ENCODE measurements around the gene SS18L1.
A peak's percentile ranks its signal among the peaks of the same experiment; 100 is the strongest.

Gene SS18L1

DNA sequence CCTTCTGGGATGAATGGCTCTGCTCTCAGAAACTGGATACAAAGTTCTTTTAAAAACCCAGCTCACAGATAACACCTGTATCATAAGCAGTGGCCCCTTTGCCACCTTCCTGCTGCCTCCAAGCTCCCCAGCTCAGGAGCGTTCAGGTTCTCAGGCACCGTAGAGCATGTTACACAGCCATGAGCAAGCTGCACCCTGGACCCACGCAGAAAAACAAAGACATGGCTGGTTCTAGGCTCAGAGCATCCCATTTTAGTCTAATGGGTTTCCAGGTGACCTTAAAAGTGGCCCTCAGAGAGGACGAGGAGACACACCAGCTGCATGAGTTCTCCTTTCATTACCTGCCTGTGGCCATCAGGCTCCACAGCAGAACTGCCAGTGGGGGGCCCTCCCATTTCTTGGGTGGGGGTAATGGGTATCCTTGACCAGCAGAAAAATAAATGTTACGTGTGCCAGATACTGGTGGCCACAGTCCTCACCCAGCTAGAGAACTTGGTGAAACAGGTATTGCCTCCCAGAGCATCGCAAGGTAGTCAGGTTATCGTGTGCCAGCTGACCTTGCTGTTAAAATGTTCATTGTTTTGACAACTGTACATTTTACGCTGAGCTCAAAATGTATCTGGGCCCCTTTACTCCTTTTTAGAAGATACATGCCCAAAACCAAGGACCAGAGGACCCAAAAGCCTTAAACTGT lies 7.8 kb upstream of the SS18L1 start:
- no peak for DNase-seq (ENCODE audit: low spot score in 2 of 2)
- H3K4me1 Mint-ChIP-seq, result peaks cover 41% of the 10 kb centered on the region
- H3K27ac Mint-ChIP-seq (ENCODE audit: low read depth), result peak overlapping the region; percentile 38
- peaks cover 76% of the 10 kb centered on the region for H3K36me3 Mint-ChIP-seq (ENCODE audit: insufficient read depth)
- no peak for ATAC-seq (replicated peaks; ENCODE audit: extremely low read depth, poor library complexity, severe bottlenecking)
- H3K9me3 Mint-ChIP-seq, result no peaks in the 10 kb centered on the region
- no peaks in the 10 kb centered on the region for H3K27me3 Mint-ChIP-seq
- no peak overlapping the region for H3K4me3 Mint-ChIP-seq

DNA sequence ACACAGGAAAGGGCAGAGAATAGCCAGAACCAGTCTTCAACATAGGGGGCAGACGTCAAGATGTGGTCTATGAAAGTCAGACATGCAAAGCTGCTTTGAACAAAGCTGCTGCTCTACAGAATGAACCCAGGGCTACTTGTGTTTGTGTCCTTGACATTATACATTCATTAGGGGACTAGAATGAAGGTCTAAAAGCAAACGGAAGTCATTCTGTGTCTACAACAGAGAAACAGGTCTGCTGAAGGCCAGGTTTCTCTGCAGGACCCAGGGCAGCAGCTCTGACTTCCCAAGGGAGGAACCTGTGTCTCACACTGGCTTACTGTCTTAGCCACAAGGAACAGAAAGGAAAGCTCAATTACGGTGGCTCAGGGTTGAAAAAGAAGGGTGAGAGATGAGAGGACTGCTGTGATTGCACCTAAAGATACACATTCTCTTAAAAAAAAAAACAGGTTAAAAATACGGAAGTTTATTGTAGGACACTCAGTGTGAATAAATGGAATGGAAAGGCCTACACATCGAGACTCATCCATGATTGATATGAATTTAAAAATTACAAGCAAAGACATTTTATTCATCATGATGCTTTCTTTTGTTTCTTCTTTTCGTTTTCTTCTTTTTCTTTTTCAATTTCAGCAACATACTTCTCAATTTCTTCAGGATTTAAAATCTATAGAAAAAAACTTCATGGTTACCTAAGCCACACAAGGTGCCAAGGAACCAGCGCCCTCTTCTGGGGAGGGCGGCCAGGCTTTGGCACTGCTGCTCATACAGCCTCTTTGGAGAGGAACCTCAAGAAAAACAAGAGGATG lies 7.1 kb upstream of the SS18L1 start:
- Mint-ChIP-seq H3K9me3 (no peaks in the 10 kb centered on the region), H3K27me3 (no peaks in the 10 kb centered on the region), H3K4me3 (no peak overlapping the region), H3K36me3 (ENCODE audit: insufficient read depth) (peaks cover 76% of the 10 kb centered on the region), H3K4me1 (peaks cover 42% of the 10 kb centered on the region), H3K27ac (ENCODE audit: low read depth) (peak overlapping the region; percentile 33)
- peak; percentile 37 for ATAC-seq (replicated peaks; ENCODE audit: extremely low read depth, poor library complexity, severe bottlenecking)
- DNase-seq (ENCODE audit: low spot score in 2 of 2), result peak; percentile 57 to 63

DNA sequence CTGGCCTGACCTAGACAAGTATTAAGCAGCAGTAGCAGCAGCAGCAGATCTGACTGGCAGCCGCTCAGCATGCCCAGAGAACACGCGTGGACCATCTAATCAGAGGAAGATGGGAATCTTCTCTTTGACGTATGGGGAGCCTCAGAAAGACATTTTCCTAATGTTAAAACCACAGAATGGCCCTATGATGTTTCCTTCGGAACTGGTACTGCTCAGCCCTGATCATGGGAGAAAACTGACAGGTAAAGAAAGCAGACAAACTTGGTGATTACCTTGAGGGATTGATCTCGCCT lies 6.5 kb upstream of the SS18L1 start:
- H3K27me3 Mint-ChIP-seq, result no peaks in the 10 kb centered on the region
- DNase-seq (ENCODE audit: low spot score in 2 of 2), result no peak
- peaks cover 44% of the 10 kb centered on the region for H3K4me1 Mint-ChIP-seq
- H3K27ac Mint-ChIP-seq (ENCODE audit: low read depth), result peak overlapping the region; percentile 33
- H3K4me3 Mint-ChIP-seq, result no peak overlapping the region
- no peak for ATAC-seq (replicated peaks; ENCODE audit: extremely low read depth, poor library complexity, severe bottlenecking)
- H3K36me3 Mint-ChIP-seq (ENCODE audit: insufficient read depth), result peaks cover 78% of the 10 kb centered on the region
- H3K9me3 Mint-ChIP-seq, result no peaks in the 10 kb centered on the region

DNA sequence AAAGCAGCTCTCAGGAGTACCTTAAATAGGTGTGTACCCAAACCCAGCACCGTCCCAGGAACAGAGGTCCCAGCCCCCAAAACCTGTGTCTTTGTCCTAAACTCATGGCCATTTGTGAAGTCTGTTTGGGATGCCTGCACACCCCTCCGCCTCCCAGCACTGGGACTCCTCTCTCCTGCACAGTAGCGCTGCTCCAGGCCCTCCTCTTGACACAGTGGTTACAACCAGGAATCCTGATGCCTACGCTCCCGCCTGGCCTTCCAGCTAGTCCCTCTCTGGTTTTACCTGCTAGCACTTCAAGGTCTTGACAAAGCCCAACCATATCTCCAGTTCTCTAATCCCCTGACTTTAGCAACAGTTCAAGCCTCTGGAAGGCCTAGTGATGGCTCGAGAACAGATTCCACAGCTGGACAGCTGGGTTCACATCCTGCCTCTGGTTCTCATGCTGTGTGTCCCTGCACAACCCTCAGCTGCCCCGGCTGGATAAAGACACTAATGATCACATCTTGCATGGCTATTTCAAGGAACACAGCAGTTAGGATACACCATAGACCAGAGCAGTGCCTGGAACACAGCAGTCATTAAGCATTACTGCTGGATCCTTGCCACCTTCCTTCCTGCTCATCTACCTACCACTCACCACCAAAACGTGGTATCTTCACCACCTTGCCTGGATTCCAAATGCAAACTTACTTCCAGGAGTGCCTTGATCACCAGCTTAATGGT lies 5.9 kb upstream of the SS18L1 start:
- peaks cover 77% of the 10 kb centered on the region for H3K36me3 Mint-ChIP-seq (ENCODE audit: insufficient read depth)
- H3K9me3 Mint-ChIP-seq, result no peaks in the 10 kb centered on the region
- ATAC-seq (replicated peaks; ENCODE audit: extremely low read depth, poor library complexity, severe bottlenecking), result no peak
- DNase-seq (ENCODE audit: low spot score in 2 of 2), result no peak
- H3K4me3 Mint-ChIP-seq, result peak overlapping the region; percentile 24
- H3K4me1 Mint-ChIP-seq, result peaks cover 42% of the 10 kb centered on the region
- no peaks in the 10 kb centered on the region for H3K27me3 Mint-ChIP-seq
- peak overlapping the region; percentile 67 for H3K27ac Mint-ChIP-seq (ENCODE audit: low read depth)

DNA sequence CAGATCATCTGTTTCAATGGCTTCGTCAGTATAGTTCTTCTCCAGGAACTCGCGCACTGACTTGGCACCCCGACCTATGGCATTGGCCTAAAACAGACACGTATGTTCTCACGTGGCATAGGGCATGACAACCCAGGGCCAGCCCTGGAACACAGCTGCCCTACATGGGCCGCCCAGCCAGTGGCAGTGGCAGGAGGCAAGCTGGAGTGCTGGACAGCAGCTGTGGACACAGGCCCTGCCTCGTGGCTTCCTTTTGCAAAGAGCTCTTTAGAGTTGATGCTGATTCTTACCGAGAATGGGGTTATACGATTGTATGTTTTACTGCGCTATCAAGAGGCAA lies 5.4 kb upstream of the SS18L1 start:
- H3K27me3 Mint-ChIP-seq, result no peaks in the 10 kb centered on the region
- H3K27ac Mint-ChIP-seq (ENCODE audit: low read depth), result peak overlapping the region; percentile 67
- no peak for ATAC-seq (replicated peaks; ENCODE audit: extremely low read depth, poor library complexity, severe bottlenecking)
- DNase-seq (ENCODE audit: low spot score in 2 of 2), result no peak
- peaks cover 77% of the 10 kb centered on the region for H3K36me3 Mint-ChIP-seq (ENCODE audit: insufficient read depth)
- peaks cover 42% of the 10 kb centered on the region for H3K4me1 Mint-ChIP-seq
- H3K9me3 Mint-ChIP-seq, result no peaks in the 10 kb centered on the region
- H3K4me3 Mint-ChIP-seq, result peak overlapping the region; percentile 24

DNA sequence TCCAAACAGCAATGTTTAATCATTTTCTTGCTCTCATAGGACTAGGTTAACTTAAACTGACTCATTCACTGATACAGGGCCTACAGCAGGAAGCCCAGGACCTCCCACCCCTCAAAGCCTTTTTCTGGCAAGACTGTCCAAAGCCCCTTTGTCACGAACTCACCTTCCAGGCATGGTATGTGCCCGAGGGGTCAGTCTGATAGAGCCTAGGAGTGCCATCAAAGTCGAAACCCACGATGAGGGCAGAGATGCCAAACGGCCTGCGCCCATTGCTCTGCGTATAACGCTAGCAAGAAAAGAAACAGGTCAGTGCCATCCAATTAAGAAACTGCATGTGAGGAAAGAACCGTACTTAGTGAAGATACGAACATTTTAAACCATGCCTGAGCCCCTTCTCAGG lies 4.7 kb upstream of the SS18L1 start:
- H3K27me3 Mint-ChIP-seq, result no peaks in the 10 kb centered on the region
- no peak overlapping the region for H3K4me3 Mint-ChIP-seq
- H3K27ac Mint-ChIP-seq (ENCODE audit: low read depth), result peak overlapping the region; percentile 67
- peaks cover 72% of the 10 kb centered on the region for H3K36me3 Mint-ChIP-seq (ENCODE audit: insufficient read depth)
- ATAC-seq (replicated peaks; ENCODE audit: extremely low read depth, poor library complexity, severe bottlenecking) (no peak), DNase-seq (ENCODE audit: low spot score in 2 of 2) (no peak)
- H3K4me1 Mint-ChIP-seq, result peaks cover 42% of the 10 kb centered on the region
- H3K9me3 Mint-ChIP-seq, result no peaks in the 10 kb centered on the region

DNA sequence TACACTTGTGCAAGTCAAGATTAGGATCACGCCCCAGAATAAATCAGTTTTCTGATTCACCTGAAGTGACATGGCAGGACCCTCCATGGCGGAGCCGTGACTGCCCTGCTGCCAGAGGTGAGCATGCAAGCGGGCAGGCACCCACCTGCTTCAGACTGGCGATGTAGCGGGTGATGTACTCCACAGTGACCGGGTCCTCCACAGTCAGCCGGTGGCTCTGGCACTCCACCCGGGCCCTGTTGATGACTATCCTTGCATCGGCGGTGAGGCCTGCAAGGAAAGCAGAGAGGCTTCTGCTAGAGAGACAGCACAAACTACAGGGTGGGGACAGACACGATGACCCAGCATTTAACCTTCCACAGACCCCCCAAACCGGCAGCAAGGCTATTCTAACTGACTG lies 3.9 kb upstream of the SS18L1 start:
- Mint-ChIP-seq H3K27ac (ENCODE audit: low read depth) (peak overlapping the region; percentile 91), H3K27me3 (no peaks in the 10 kb centered on the region), H3K4me1 (peaks cover 45% of the 10 kb centered on the region), H3K4me3 (no peak overlapping the region), H3K9me3 (no peaks in the 10 kb centered on the region), H3K36me3 (ENCODE audit: insufficient read depth) (peaks cover 71% of the 10 kb centered on the region)
- no peak for DNase-seq (ENCODE audit: low spot score in 2 of 2)
- no peak for ATAC-seq (replicated peaks; ENCODE audit: extremely low read depth, poor library complexity, severe bottlenecking)

DNA sequence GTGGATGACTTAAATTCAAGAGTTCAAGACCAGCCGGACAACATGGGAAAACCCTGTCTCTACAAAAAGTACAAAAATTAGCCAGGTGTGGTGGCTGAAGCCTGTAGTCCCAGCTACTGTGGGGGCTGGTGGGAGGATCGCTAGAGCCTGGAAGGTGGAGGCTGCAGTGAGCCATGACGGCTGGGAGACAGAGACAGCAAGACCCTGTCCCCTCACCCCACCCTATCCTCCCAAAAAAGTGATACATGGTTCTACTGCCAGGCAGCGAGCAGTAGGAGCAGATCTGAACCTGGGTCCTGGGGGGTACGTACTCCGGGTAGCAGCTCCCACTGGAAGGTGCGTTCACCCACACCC lies 2.5 kb upstream of the SS18L1 start:
- ATAC-seq (replicated peaks; ENCODE audit: extremely low read depth, poor library complexity, severe bottlenecking) (no peak), DNase-seq (ENCODE audit: low spot score in 2 of 2) (no peak)
- Mint-ChIP-seq H3K36me3 (ENCODE audit: insufficient read depth) (peaks cover 69% of the 10 kb centered on the region), H3K4me3 (peak overlapping the region; percentile 81), H3K9me3 (no peaks in the 10 kb centered on the region), H3K4me1 (peaks cover 56% of the 10 kb centered on the region), H3K27me3 (no peaks in the 10 kb centered on the region), H3K27ac (ENCODE audit: low read depth) (peak overlapping the region; percentile 91)

DNA sequence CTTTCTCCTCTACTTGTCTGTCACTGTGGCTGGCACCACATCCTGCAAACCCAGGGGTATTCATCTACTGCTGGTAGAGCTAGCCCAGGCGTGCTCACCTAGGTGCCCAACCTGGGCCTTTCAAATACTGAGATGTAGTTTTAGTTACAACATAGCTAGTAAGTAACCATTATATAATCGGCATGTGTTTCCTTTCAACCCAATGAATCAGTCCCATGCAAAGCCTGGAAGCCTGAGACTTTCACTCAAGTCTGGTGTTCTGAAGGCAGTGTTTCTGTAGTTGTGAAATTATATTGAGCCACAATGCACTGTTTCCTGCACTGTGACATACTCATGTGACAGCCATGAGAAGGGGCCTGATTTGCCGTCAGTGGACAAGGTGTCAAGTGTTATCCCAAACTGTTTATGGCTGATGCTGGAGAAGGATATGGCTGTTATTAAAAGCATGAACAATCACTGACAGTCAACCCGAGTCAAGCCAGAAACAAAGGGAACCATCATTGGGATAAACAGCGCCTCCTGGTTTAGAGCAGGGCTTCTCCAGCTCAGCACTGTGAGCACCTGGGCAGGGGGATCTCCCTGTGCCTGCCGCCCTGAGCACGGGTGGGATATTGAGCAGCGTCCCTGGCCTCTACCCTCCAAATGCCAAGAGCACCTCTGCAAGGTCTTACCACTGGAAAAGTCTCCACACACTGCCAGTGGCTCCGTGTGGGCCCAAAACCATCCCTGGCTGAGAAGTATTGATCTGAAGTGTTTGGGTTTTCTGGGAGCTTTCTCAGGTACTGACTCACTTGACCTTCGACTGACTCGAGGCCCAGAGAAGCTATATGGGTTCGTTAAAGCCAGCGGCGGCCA lies 1.9 kb upstream of the SS18L1 start:
- ATAC-seq (replicated peaks; ENCODE audit: extremely low read depth, poor library complexity, severe bottlenecking) (peak; percentile 62), DNase-seq (ENCODE audit: low spot score in 2 of 2) (peak in 1 of 2 donors; percentile 55)
- Mint-ChIP-seq H3K4me1 (peaks cover 51% of the 10 kb centered on the region), H3K9me3 (no peaks in the 10 kb centered on the region), H3K36me3 (ENCODE audit: insufficient read depth) (peaks cover 62% of the 10 kb centered on the region), H3K4me3 (peak overlapping the region; percentile 81), H3K27me3 (no peaks in the 10 kb centered on the region), H3K27ac (ENCODE audit: low read depth) (peak overlapping the region; percentile 91)

DNA sequence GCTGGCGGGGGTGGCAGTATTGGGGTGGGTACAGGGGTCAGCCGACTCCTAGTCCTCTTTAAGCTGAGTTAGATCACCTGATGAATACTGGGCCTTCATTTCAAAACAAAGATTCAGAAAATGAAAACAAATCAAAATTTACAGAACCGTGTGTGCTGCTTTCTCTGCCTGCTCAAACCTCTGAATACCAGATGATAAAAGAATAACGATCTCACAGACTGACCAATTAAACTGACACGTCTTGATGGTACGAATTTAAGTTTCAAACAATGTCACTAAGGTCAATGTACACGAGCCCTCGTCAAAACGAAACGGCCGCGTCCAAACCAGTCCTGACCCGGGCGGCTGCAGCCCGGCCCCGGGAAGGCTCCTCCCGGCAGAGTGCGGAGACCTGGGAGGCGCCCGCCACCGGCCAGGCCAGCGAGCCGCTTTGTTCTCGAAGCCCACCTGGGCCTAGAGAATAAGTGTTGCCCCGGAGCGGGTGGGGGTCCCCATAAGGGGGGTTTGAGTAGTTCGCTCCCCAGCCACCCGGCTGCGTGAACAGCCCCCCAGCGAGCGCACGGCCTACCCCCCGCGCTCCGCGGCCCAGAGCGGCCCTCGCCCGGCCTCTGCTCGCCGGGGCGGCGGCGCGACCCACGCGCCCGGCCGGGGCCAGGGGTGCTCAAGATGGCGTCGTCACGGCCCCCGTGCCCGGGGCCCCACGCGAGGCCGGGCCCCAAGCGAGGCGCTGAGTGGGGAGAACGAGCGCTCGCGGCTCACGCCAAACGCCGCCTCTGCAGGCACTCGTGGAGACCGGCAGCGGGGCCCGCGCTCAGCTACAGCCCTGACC lies 1.1 kb upstream of the SS18L1 start:
- peaks cover 52% of the 10 kb centered on the region for H3K4me1 Mint-ChIP-seq
- H3K27me3 Mint-ChIP-seq, result no peaks in the 10 kb centered on the region
- H3K4me3 Mint-ChIP-seq, result peak overlapping the region; percentile 81
- peak overlapping the region; percentile 91 for H3K27ac Mint-ChIP-seq (ENCODE audit: low read depth)
- no peak for DNase-seq (ENCODE audit: low spot score in 2 of 2)
- H3K9me3 Mint-ChIP-seq, result no peaks in the 10 kb centered on the region
- peaks cover 56% of the 10 kb centered on the region for H3K36me3 Mint-ChIP-seq (ENCODE audit: insufficient read depth)
- ATAC-seq (replicated peaks; ENCODE audit: extremely low read depth, poor library complexity, severe bottlenecking), result peak; percentile 11

DNA sequence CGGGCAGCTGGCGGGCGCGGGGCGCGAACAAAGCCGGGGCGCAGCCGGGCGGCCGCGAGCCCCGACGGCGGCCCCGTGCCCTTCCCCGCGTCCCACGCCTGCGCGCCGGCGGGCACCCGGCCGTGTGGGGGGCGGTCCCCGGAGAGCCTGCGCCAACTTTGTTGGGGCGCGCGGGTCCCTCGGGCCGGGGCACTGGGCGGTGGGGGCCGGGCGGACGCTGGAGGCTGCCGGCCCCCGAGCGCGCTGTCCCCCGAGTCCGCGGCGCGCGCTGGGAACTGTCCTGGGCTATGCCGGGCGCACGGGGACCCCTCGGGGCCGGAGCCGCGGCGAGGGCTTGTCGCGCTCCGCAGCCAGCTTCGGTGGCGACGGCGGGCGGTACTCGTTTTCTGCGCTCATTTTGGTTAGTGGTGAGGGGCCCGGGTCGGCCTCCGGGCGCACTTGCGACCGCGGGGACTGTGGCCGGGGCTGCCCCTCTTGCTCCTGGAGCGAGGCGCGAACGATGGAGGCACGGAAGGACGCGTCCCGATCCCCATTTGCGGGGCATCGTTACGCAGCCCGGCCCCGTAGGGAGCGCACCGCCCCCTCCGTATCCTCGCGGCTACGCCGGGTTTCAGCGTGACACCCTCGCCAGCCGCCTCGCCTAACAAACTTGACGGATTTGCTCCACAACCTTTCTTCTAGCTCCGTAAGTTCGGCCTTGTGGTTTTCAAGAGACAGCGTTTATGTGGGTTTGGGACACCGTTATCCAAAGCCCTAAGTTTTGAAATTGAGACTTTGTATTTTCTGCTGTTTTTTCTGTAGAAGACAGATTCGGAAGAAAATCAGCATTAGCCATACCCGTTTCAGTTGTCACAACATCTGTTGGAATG lies 622 bp downstream of the SS18L1 start:
- H3K36me3 Mint-ChIP-seq (ENCODE audit: insufficient read depth), result peaks cover 44% of the 10 kb centered on the region
- DNase-seq (ENCODE audit: low spot score in 2 of 2) (peak in 1 of 2 donors; percentile 32), ATAC-seq (replicated peaks; ENCODE audit: extremely low read depth, poor library complexity, severe bottlenecking) (no peak)
- H3K27ac Mint-ChIP-seq (ENCODE audit: low read depth), result peak overlapping the region; percentile 62
- peak overlapping the region; percentile 81 for H3K4me3 Mint-ChIP-seq
- peaks cover 47% of the 10 kb centered on the region for H3K4me1 Mint-ChIP-seq
- no peaks in the 10 kb centered on the region for H3K9me3 Mint-ChIP-seq
- no peaks in the 10 kb centered on the region for H3K27me3 Mint-ChIP-seq
